ENCODE data around the gene ASAP3. TPM values are rescaled to one million over a fixed set of nuclear protein-coding genes. Genes with fewer than 3 reads are reported as not detected.

Gene ASAP3
- total and polyA plus RNA-seq, 4 donors = 8.3 to 25.9 (median 16.7) TPM

GRCh38 chr1:23489842-23490241 is 5.9 kb upstream of the ASAP3 start:
- WGBS = 59% methylated on average over 5 of the region's 5 CpGs
- Histone ChIP-seq H3K27ac (ENCODE audit: low read depth in 1 of 2, low read length in 2 of 2) (no peak overlapping the region), H3K9ac (ENCODE audit: low read depth in 1 of 2, low read length in 2 of 2) (no peak overlapping the region), H3K4me3 (ENCODE audit: low read depth in 1 of 3, low read length in 3 of 3) (no peak overlapping the region), H3K4me1 (ENCODE audit: control insufficient read depth in 4 of 4, insufficient read depth in 4 of 4, low read length in 3 of 4) (no peaks in the 10 kb centered on the region), H3K27me3 (ENCODE audit: control insufficient read depth in 4 of 4, insufficient read depth in 4 of 4, low read length in 3 of 4) (no peaks in the 10 kb centered on the region), H3K36me3 (ENCODE audit: control insufficient read depth in 4 of 4, insufficient read depth in 3 of 4, low read depth in 1 of 4, low read length in 3 of 4) (no peaks in the 10 kb centered on the region), H3K9me3 (ENCODE audit: control insufficient read depth in 4 of 4, low read length in 3 of 4) (no peaks in the 10 kb centered on the region)
- TF ChIP-seq JUND (IDR thresholded peaks at IDR 0.05) (no peak), MAX (IDR thresholded peaks at IDR 0.05) (no peak), REST (IDR thresholded peaks at IDR 0.05) (no peak), FOXA2 (IDR thresholded peaks at IDR 0.05) (no peak), YY1 (IDR thresholded peaks at IDR 0.05) (no peak), NR2F2 (IDR thresholded peaks at IDR 0.05) (no peak)
- DNase-seq (ENCODE audit: low spot score) = no peak

GRCh38 chr1:23485002-23485332 is 988 bp upstream of the ASAP3 start:
- H3K4me1 ChIP-seq (ENCODE audit: control insufficient read depth in 4 of 4, insufficient read depth in 4 of 4, low read length in 3 of 4) = peaks cover under 1 to 34% (median 20%) of the 10 kb centered on the region in 4 donors
- no peaks in the 10 kb centered on the region for H3K27me3 ChIP-seq (ENCODE audit: control insufficient read depth in 4 of 4, insufficient read depth in 4 of 4, low read length in 3 of 4)
- 73% methylated on average over 7 of the region's 7 CpGs for WGBS
- DNase-seq (ENCODE audit: low spot score) = no peak
- H3K36me3 ChIP-seq (ENCODE audit: control insufficient read depth in 4 of 4, insufficient read depth in 3 of 4, low read depth in 1 of 4, low read length in 3 of 4) = no peaks in the 10 kb centered on the region
- H3K9me3 ChIP-seq (ENCODE audit: control insufficient read depth in 4 of 4, low read length in 3 of 4) = no peaks in the 10 kb centered on the region
- no peak overlapping the region for H3K9ac ChIP-seq (ENCODE audit: low read depth in 1 of 2, low read length in 2 of 2)
- H3K27ac ChIP-seq (ENCODE audit: low read depth in 1 of 2, low read length in 2 of 2) = no peak overlapping the region
- no peak for TF ChIP-seq RAD21 (IDR thresholded peaks at IDR 0.05)
- no peak for TF ChIP-seq CTCF (IDR thresholded peaks at IDR 0.05; ENCODE audit: low read depth, low read length, missing input control)
- no peak for TF ChIP-seq YY1 (IDR thresholded peaks at IDR 0.05)
- no peak for TF ChIP-seq RXRA (IDR thresholded peaks at IDR 0.05)
- TF ChIP-seq NR2F2 (IDR thresholded peaks at IDR 0.05) = no peak
- no peak for TF ChIP-seq TAF1 (conservative IDR thresholded peaks at IDR 0.05)
- TF ChIP-seq ATF3 (IDR thresholded peaks at IDR 0.05) = no peak
- no peak for TF ChIP-seq FOXA1 (IDR thresholded peaks at IDR 0.05)
- no peak for TF ChIP-seq GABPA (IDR thresholded peaks at IDR 0.05 in 1 of 2, conservative IDR thresholded peaks at IDR 0.05 in 1 of 2)
- no peak for TF ChIP-seq HNF4G (IDR thresholded peaks at IDR 0.05)
- no peak overlapping the region for H3K4me3 ChIP-seq (ENCODE audit: low read depth in 1 of 3, low read length in 3 of 3)
